Hematopoietic multipotent progenitor cell (in vitro differentiated cells): ENCODE measurements around the gene TOMT. TPM values are rescaled to one million over a fixed set of nuclear protein-coding genes. Genes with fewer than 3 reads are reported as not detected.

Experiments
- DNase-seq, 3 donors: peaks; one replicate each; pipeline ENCODE4 v3.0.0-alpha.2; 2011 to 2015; ENCODE audit warnings: low read depth in 2 of 3, low spot score in 2 of 3
- total RNA-seq: library from RNA; depleted of rRNA; stranded (reverse); fragments of >200 nt; gene quantifications from one replicate; pipeline ENCODE4 v1.2.3, GENCODE V29; 2012

Gene TOMT
- total RNA-seq, 1 donor, result not detected

DNA sequence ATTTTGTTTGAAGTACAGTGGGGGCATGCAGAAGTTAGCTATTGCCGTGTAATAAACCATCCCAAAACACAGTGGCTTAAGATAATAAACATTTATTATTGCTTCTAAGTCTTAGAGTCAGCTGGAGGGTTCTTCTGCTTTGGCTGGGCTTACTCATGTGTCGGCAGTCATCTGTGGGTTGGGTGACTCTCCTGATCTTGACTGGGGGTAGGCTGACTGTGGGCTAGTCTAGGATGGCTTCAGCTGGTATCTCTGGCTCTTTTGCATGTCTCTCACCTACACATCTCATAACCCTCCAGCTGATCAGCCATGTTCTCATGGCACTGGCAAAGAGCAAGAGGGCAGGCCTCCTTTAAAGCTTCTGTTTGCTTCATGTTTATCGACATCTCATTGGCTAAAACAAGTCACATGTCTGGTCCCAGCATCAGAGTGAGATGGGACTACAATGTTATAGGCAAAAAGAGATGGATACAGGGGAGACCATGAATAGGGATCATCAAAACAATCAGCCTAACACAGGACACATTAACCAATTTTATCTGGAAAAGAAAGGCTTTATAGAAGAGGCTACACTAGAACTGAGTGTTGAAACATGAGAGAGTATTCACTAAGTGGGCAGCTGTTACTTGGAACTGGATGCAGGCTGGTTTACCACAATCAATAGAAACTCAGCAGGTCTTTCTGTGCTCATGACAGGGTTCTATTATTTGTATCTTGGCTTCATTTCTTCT lies 19.9 kb upstream of the TOMT start:
- no peak for DNase-seq

DNA sequence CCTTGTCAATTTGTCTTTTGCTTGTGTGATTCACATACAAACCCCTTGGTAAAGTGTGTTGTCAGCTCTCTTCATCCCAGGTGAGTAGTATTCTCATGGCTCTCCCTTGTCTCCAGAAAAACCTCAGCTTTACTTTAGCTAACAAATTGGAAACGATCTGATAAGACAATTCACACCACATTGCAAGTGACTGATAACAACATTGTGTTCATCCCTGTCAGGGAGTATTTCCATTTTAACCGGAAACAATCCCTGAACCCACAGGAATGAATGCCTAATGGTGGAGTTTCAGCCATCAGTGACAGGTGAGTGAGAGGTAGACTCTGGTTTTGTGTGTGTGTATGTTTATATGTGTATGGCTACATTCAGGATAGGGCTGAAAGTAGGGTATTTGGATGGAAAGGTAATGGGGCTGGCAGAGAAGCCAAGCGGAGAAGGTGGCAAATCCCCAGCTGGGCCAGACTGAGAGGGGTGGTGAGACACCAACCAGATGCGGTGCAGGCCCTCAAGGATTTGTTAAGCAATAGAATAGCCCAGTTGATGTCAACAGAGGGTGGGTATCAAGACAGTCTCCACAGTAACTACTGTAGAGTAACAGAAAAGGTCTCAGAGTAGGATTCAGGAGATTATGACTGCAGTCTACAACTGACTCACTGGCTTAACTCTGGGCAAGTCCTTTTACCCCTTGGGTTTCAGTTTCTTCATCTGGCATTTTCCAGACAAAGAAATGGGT lies 17.5 kb upstream of the TOMT start:
- DNase-seq, result no peak

DNA sequence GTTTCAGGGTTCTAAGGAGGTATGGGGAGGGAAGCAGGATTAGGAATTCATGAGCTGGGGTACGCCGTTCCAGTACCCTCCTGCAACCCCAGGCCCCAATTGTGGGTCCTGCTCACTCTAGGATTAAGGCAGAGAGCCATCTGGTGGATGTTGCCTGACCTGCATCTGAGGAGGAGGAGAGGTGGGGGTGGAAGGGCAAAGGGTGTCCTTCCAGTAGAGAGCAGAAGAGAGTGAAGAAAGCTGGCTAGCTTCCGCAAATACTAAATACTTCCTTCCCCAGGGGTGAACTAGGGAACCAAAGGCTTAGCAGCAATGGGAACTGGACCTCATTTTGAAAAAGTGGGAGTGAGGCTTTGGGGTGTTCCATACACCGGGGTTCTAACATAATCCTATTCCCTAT lies 14.4 kb upstream of the TOMT start:
- DNase-seq, result peak; percentile 48 to 93 (median 86)

DNA sequence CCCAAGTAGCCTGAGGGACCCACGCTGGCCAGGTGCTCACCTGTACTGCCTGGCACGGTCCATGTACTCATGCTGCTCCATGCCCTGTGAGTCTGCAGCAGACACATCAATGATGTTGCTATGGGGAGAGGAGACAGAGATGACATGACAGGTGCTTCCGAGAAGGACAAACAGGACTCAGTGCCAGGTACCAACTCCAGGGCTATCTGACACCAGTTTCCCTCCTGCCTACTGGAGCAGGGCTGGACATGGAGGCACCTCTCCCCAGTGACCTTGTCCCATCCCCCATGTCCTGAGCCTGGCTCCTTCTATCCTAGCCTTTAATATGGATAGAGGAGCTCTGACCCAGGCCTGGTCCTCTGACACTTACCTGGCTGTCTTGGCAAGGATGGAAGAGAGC lies 7.0 kb upstream of the TOMT start:
- DNase-seq, result no peak

DNA sequence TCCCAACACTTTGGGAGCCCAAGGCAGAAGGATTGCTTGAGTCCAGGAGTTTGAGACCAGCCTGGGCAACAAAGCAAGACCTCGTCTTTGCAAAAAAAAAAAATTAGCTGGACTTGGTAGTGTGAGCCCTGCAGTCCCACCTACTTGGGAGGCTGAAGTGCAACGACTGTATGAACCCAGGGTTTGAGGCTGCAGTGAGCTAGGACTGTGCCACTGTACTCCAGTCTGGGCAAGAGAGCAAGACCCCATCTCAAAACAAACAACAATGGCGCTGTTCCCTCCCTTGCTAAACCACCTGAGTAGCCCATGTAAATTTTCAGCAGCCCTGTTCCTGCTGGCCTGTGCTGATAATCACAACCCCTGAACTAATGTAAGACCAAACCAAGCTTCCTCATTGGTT lies 5.7 kb upstream of the TOMT start:
- no peak for DNase-seq

DNA sequence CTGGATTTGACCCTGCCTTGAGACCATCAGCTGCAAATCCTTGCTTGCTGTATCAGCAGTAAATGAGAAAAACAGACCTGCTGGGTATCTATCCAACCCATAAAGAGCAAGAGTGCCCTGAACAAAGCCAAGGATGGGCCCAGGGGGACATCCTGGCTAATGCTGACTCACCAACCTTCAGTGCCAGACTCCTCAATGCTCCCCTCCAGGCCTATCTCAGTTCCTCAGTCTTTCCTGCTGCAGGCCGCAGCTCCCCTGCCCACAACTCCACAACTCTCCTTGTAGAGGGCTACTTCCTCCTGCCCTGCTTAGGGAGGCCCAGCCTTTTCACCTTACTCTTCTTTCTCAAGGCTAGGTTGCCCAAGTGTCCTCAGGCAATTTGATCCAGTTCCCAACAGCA lies 5.3 kb upstream of the TOMT start:
- peak in 2 of 3 donors; percentile 94 to 95 for DNase-seq

DNA sequence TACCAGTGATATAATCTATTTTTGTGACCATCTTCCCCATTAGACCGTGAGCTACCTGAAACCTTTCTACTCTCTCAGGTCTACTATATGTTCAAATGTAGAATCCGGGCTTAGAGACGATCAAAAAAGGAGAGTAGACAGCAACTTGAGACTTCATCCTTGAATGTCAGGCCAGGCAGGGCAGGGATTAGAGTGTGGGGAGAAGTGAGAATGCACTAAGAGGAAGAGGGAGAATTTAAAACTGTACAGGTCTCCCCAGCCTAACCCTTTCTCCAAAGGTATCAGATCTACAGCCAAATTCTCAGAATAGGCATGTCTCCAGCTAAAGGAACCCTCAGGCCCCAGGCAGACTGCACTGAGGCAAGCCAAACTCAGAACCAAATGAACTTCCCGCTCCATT lies 3.6 kb upstream of the TOMT start:
- DNase-seq, result no peak

DNA sequence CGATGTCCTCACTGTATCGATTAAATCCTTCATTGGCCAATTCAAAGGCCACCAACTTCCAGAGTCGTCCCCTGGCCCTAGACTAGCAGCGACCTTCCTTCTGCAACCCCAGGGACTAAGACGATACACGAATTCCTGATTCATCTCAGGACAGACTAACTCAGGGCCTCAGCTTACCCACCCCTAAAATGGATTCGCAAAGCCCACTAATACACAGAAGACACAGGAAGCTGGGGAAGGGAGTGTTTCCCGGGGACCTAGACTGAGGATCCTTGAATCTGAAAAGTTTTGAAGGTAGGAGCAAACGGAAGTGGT lies 3.1 kb upstream of the TOMT start:
- no peak for DNase-seq

DNA sequence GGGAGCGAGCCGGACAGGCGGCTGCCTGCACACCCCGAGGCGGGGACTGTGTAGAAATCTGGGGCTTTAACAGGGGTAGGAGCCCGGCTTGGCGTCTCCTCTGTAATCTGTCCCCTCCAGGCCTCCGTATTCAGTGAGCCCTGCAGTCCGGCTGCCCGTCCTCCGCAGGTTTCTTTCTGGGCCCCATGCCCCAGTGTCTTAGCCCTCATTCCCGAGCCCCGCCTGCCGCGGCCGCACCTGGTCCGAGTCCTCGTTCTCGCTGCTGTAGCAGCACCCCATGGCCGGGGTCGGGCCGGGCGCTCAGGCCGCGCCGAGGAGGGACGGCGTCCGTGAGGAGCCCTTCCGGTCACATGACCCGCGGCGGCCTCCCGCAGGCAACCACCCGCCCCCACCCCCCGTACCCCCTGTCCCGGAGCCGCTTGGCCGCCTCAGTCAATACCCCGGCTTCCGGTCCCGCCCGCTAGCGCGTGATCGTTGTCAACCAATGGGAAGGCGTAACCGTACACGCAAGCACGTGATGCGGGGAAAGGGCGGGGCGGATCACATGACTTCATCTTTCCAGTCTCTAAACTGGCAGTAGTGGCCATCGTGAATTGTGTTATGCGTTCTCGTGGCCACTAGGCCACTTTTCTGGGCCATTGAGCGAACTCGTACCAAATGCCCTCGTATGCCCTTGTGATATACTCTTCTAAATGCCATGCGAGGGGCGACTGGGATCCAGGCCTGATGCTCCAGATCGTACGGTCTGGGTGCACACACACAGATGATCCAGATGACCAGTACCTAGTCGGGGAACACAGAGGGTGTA lies 2.6 kb upstream of the TOMT start, which contains the start of gene LAMTOR1:
LAMTOR1 (minus strand) TSS at position 352 of the 808 bp plus-strand sequence; CDS start at position 279, 73 bp downstream.
- DNase-seq, result peak; percentile 86 to 100 (median 99)

DNA sequence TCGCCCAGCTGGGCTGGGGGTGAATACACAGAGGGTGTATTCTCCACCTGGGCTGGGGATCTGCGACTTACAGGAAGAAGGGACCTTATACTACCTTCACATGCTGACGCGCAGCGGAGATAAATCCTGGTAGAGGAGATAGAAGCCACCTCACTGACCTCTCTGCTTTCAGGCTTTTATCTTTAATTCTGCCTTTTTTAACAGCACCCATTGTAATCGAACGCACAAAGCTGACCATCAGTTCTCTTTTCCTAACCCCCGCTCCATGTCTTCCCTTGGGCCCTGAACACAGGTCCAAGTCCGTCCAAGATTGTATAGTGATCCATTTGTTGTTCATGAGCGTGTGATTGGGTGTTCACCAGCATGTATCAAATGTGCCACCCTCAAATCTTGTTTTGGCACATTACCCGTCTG lies 2.0 kb upstream of the TOMT start:
- no peak for DNase-seq

DNA sequence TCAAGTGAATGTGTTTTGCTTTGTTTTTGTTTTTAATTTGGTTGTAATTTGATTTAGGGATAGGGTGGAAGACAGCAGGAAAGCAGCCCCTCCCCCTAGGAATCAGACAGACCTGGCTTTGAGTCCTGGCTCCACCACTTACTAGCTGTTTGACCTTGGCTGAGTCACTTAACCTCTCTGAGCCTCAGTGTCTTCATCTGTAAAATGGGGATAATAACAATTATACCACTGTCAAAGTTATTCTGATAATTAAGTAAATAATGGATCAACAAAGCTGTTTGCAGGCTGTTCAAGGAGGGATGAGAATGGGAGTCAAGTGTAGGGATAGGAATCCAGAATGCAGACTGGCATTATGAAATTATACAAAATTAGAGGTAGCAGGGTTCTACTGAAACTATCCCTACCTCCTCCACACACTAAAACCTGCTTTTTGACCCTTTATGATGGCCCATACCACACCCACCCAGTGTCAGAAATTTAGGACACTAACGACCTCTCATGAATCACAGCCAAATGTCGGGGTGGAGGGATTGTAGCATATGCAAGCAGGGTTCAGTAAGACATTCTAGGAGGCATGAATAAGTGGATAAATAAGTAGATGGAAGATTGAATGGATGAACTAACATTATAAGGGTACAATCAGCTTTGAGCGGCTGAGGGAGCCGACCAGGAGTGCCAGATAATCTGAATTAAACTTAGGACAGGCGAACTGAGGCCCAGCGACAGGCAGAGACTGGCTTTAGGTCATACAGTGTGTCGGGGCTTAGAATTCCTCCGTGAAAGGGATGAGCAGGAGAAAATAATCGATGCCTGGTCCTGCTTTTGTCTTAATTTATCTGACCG lies 5.8 kb downstream of the TOMT start:
- DNase-seq, result no peak

DNA sequence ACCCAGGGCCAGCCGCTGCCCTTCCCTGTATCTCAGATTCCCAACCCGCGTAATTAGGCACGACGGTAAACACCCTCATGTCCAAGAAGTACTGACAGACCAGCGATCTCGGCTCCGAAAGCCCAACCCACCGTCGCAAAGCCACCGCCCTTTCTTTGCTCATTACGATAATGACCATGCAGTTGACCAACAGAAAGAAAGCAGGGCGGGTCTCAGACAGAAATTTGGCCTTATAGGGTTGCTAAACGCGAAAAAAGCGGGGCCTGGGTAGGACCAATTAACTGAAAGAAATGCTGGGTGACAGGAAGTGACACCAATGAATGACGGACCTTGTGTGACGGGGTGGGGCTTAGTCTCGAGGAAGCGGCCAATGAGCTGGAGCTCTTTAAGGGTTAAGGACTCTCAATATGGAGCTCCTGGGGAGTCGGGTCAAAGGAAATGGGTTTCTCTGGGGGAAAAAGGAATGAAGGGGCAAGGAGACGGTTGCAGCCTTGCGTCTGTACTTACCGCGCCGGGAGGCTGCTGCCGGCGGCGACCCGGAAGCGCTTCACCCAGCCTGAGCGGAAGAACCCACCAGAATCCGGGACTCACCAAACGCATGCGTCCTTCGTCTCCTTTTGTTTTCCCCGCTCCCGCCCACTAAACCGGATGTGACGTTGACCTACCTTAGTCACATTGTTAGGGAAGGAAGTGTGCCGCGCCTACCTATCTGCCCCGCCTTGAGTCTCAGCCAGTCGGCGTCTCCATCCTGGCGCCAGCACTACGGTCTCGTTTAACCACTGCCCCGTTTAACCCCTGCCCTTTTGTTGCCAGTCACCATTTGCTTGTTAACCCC lies 6.6 kb downstream of the TOMT start, which contains the start of gene ANAPC15:
ANAPC15 (minus strand) TSS at position 553 of the 835 bp plus-strand sequence. CDS start 1,419 bp downstream, outside the sequence.
- peak; percentile 92 to 100 (median 99) for DNase-seq

DNA sequence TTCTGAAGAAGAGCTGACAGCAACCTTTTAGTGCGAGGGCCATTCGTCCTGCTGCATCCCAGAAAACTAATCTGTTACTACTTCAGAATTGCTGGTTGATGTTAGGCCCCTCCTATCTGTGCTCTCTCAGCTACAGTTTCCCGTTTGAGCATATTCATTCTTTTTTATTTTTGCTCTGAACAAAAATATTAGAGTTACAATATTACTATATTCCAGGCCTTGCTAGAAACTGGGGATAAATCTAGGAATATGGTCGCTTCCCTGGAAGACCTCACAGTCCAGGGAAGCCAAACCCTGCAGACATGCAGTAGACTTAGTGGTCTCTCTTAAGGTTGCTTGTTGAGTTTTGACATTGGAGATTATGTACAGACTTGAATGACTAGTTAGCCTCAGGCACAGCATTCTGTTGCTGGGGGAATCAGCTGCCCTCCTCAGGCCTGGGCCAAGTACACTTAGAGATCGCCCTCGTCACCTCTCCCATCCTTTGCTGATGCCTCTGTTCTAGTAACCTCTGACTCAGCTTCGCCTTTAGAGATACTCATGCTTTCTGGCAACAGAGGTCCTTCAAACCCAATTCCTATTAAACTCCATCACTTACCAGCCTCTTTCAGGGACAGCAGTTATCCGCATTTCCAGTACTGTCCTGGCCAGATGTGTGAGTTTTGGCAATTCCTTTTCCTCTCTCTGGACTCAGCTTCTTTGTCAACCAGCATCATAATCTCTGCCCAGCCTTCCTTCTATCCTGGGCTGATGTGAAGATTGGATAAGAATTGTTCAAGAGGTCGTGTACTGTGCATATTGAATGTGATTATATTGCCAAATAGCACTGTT lies 7.5 kb downstream of the TOMT start:
- no peak for DNase-seq

DNA sequence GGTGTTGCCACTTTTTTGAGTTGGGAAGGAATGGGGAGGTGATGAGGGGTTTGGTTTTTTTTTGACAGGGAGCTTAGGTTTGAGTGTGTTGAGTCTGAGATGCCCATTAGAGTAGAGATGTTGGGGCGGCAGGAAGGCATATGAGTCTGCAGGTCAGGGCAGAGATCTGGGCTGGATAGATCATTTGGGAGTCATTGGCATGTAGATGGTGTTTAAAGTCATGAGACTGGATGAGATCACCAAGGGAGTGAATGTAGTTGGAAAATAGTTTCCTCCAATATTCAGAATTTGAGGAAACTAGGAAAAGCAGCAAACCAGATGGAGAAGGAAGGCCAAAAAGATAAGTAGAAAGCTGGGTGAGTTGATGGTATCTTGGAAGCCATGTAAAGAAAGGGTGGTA lies 8.8 kb downstream of the TOMT start:
- DNase-seq, result no peak

DNA sequence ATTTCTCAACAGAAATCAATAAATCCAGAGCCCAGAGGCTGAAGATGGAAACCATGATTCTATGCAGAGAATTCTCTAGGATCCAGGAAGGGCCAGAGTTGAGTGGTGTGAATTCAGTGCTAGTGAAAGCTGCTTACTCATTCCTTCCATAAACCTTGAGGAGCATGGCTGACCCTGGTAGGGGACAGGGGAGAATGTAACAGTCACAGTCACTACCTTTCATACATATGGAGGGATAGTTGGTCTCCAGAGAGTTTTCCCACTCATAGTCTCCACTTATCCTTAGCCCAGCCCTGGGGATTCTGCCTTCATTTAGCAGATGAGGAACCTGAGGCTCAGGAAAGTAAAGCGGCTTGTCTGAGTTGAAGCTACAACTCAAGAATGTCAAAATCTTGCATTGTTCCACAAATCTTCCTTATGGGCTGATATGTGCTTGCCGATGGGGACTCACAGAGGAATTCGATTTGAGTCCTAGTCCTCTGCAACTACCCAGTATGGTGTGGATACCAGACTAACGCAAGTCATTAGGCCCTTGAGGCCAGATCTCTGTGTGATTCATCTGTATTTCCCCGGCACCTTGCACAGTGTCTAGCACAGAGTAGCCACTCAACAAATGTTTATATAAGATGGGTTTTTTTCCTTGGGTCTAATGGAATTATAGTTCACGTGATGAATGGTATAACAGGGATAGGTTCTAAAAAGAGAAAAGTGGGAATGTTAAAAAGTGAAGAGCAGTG lies 10.5 kb downstream of the TOMT start:
- DNase-seq, result no peak

DNA sequence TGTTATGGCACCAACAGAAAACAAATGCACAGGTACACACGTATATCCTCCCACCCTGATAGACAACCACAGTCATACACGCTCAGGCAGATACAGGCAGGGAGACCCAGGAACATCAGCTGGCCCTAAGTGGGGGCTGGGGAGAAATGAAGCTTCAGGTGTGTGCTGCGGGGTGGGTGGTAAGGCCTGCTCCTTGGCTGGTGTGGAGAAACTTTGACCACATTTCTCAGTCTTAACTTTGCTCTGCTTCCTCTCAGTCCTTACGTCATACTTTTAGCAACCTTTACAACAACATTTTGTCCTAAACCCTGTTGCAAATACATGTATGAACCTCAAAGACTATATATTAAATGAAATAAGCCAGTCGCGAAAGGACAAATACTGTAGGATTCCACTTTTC lies 13.5 kb downstream of the TOMT start:
- DNase-seq, result no peak

DNA sequence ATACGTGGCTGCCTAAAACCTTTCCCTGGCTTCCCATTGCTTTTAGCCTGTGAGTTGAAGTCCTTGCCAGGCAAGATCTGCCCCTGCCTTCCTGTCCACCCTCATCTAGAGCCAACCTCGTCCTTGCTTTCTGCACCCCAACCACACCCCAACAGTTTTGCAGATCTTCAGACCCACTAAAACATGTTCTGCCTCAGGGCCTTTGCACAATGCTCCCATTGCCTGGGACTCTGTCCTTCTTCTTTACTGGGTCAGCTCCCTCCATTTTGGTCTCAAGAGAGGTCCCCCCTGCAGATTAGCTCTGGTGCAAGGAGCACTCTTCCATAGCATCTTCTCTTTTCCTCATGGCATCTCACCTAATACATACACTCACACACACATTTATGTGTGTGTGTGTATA lies 15.2 kb downstream of the TOMT start:
- no peak for DNase-seq

DNA sequence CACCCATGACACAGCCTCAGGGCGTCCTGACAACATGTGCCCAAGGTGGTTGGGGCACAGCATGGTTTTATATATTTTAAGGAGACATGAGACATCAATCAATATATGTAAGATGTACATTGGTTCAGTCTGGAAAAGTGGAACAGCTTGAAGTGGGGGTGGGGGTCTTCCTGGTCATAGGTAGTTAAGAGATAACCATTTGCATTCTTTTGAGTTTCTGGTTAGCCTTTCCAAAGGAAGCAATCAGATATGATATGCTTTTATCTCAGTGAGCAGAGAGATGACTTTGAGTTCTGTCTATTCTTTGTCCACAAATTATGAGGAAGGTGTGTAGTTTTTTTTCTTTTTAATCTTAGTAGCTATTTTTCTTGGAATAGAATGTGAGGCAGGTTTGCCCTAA lies 16.9 kb downstream of the TOMT start:
- no peak for DNase-seq
